Measurements from ENCODE around the gene S100G. TPM values are rescaled to one million over a fixed set of nuclear protein-coding genes. Genes with fewer than 3 reads are reported as not detected.

The S100G gene
- polyA plus RNA-seq, 1 donor: 18.2 TPM

DNA sequence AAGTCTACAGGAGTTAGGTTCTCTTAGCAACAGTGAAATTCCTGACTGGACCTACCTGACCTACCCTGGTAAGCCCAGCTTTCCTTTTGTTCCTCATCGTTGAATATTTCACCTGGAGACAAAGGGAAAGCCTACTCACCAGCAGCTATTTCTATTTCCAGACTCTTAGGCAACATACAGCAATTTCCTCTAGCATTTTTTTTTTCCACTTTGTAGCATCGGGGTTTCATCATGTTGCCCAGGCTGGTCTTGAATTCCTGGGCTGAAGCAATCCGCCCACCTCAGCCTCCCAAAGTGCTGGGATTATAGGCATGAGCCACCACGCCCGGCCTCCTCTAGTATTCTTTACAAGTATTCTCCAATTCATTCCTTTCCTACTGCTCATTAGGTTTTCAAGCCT is 6.8 kb upstream of the S100G start:
- WGBS (ENCODE audit: insufficient coverage, low lambda C conversion rate): 17% methylated on average over 1 of the region's 5 CpGs
- no peak for DNase-seq

DNA sequence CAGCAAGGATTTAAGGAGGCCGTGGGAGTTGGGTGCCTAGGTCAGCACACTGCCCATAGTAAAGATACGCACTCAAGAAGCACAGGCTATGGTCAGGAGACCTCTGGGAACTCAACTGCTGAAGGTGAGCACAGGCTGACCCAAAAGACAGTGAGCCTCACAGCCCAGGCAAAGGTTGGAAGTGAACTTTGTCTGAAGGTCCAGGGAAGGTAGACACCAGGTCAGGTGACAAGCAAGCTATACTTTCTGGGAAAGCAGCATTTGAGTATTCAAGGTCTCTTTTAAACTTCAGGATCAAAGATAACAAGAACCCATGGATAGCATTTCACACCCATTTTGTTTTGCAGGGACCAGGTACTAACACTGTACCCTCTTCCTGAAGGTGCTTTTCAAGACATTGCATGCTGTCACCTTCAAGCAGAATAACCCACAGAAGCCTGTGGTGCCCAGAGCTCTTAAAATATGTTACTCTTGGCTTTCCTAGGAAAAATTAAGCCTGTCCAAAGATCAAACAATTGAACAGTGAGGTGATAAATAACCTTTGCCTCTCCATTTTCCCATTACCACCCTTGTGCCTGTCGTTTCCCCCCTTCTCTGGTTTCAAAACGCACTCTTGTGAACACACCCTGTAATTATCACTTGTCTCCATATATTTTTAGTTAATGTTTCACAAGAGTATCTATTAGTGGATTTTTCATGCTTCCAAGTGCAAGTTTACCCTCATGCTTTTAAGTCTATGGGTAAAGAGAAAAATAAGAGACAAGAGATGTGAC is 3.4 kb upstream of the S100G start:
- WGBS (ENCODE audit: insufficient coverage, low lambda C conversion rate): no CpG with 5 or more reads among the region's 4 CpGs
- H3K9me3 ChIP-seq (ENCODE audit: control insufficient read depth, low read depth, low read length): no peaks in the 10 kb centered on the region
- peak overlapping the region; percentile 98 for H3K27ac ChIP-seq (ENCODE audit: low read length)
- H3K4me3 ChIP-seq (ENCODE audit: low read length): no peak overlapping the region
- no peaks in the 10 kb centered on the region for H3K27me3 ChIP-seq (ENCODE audit: control insufficient read depth, insufficient read depth, low read length)
- H3K36me3 ChIP-seq (ENCODE audit: control insufficient read depth, insufficient read depth, low read length): no peaks in the 10 kb centered on the region
- peaks cover 22% of the 10 kb centered on the region for H3K4me1 ChIP-seq (ENCODE audit: control insufficient read depth, insufficient read depth, low read length)
- DNase-seq: peak; percentile 76 to 88

More for the DNA sequence above, 6.8 kb upstream of the S100G start:
- Histone ChIP-seq H3K36me3 (ENCODE audit: control insufficient read depth, insufficient read depth, low read length) (peaks cover 7% of the 10 kb centered on the region), H3K4me3 (ENCODE audit: low read length) (no peak overlapping the region), H3K27me3 (ENCODE audit: control insufficient read depth, insufficient read depth, low read length) (no peaks in the 10 kb centered on the region), H3K9me3 (ENCODE audit: control insufficient read depth, low read depth, low read length) (no peaks in the 10 kb centered on the region), H3K27ac (ENCODE audit: low read length) (peak overlapping the region; percentile 3), H3K4me1 (ENCODE audit: control insufficient read depth, insufficient read depth, low read length) (peaks cover 20% of the 10 kb centered on the region)

DNA sequence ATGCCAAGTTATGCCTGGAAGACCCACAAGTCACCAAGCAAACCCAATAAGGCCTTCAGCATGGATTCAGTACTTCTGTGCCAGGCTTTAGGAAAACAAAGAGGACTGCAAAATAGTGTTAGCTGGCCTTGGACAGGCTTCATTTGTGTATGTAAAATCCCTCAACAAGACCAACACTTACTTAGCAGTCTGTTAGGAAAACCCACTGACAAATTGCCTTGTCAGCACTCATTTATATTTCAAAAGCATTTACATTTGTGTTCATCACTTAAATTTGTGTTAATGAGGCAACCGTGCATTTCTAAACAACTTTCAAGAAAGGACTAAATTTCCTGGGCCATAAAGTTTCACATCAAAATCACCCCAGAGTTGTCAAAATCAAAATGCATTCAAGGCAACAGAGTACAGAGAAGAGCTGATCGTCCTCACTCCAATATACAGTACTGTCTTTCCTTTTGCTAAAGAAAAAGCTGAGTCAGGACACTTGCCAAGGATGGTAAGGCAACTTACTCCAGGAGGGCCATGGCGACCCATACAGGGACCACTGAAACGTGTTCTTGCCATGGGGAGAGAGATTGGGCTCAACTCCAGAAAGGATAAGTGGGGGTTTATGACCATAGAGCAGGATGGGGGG is 1.6 kb downstream of the S100G start:
- Histone ChIP-seq H3K4me3 (ENCODE audit: low read length) (peak overlapping the region; percentile 10), H3K27ac (ENCODE audit: low read length) (peak overlapping the region; percentile 89), H3K27me3 (ENCODE audit: control insufficient read depth, insufficient read depth, low read length) (no peaks in the 10 kb centered on the region), H3K9me3 (ENCODE audit: control insufficient read depth, low read depth, low read length) (no peaks in the 10 kb centered on the region), H3K4me1 (ENCODE audit: control insufficient read depth, insufficient read depth, low read length) (peaks cover 12% of the 10 kb centered on the region), H3K36me3 (ENCODE audit: control insufficient read depth, insufficient read depth, low read length) (no peaks in the 10 kb centered on the region)
- WGBS (ENCODE audit: insufficient coverage, low lambda C conversion rate): no CpG with 5 or more reads among the region's 4 CpGs
- no peak for DNase-seq

DNA sequence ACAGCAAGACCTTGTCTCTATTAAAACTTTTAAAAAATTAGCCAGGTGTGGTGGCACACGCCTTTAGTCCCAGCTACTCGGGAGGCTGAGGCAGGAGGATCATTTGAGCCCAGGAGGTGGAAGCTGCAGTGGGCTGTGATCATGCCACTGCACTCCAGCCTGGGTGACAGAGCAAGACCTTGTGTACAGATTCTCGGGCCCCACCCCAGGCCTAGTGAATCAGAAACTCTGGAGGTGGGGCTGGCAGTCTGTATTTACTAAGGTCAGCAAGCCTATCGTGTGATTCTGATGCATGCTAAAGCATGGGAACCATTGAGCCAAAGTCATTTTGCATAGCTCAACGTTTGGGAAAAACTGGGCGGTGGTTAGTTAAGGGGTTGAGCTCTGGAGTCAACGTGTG is 3.5 kb downstream of the S100G start:
- H3K27me3 ChIP-seq (ENCODE audit: control insufficient read depth, insufficient read depth, low read length): no peaks in the 10 kb centered on the region
- H3K27ac ChIP-seq (ENCODE audit: low read length): peak overlapping the region; percentile 89
- WGBS (ENCODE audit: insufficient coverage, low lambda C conversion rate): no CpG with 5 or more reads among the region's 7 CpGs
- no peak overlapping the region for H3K4me3 ChIP-seq (ENCODE audit: low read length)
- H3K9me3 ChIP-seq (ENCODE audit: control insufficient read depth, low read depth, low read length): no peaks in the 10 kb centered on the region
- peaks cover 5% of the 10 kb centered on the region for H3K4me1 ChIP-seq (ENCODE audit: control insufficient read depth, insufficient read depth, low read length)
- no peaks in the 10 kb centered on the region for H3K36me3 ChIP-seq (ENCODE audit: control insufficient read depth, insufficient read depth, low read length)
- peak; percentile 43 to 66 for DNase-seq

GRCh38 chrX:16654093-16654492 is 4.1 kb downstream of the S100G start:
- Histone ChIP-seq H3K4me1 (ENCODE audit: control insufficient read depth, insufficient read depth, low read length) (peaks cover 5% of the 10 kb centered on the region), H3K4me3 (ENCODE audit: low read length) (no peak overlapping the region), H3K9me3 (ENCODE audit: control insufficient read depth, low read depth, low read length) (no peaks in the 10 kb centered on the region), H3K27me3 (ENCODE audit: control insufficient read depth, insufficient read depth, low read length) (no peaks in the 10 kb centered on the region), H3K36me3 (ENCODE audit: control insufficient read depth, insufficient read depth, low read length) (peaks cover 3% of the 10 kb centered on the region), H3K27ac (ENCODE audit: low read length) (peak overlapping the region; percentile 89)
- no peak for DNase-seq
- no CpG with 5 or more reads among the region's 3 CpGs for WGBS (ENCODE audit: insufficient coverage, low lambda C conversion rate)

DNA sequence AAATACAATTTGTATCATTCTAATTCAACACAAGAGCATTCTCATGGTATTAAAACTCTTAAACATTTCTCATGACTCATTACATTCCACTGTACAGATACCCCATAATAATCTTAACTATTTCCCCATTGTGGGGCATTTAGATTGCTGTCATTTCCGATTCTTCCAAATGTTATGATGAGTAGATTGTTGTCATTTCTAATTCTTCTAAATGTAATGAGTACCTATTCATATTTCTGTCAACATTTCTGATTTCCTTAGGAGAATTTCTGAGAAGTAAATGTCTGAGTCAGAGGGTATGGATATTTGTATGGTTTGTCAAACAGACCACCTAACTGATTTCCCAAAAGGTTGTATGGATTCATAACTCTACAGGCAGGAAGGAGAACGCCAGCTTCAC is 8.3 kb downstream of the S100G start:
- Histone ChIP-seq H3K27me3 (ENCODE audit: control insufficient read depth, insufficient read depth, low read length) (no peaks in the 10 kb centered on the region), H3K4me3 (ENCODE audit: low read length) (no peak overlapping the region), H3K9me3 (ENCODE audit: control insufficient read depth, low read depth, low read length) (no peaks in the 10 kb centered on the region), H3K4me1 (ENCODE audit: control insufficient read depth, insufficient read depth, low read length) (peaks cover 3% of the 10 kb centered on the region), H3K27ac (ENCODE audit: low read length) (no peak overlapping the region), H3K36me3 (ENCODE audit: control insufficient read depth, insufficient read depth, low read length) (peaks cover 3% of the 10 kb centered on the region)
- no peak for DNase-seq
- no CpG with 5 or more reads among the region's 2 CpGs for WGBS (ENCODE audit: insufficient coverage, low lambda C conversion rate)

DNA sequence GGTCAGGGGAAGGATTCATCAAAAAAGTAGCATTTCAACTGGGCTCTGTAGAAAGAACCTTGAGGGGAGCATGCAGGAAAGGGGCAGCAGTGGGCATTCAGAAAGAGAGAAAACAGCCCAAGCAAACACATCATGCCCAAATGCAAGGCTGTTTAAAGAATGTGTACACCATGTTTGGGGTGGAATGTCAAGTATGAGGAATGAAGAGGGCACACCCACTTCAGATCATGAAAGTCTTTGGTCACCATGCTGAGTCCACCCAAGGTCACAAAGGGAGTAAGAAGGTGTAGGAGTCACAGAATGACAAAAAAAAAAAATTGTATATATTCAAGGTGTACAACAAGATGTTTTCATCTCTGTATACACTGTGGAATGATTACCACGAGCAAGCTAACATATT is 9.4 kb downstream of the S100G start:
- Histone ChIP-seq H3K9me3 (ENCODE audit: control insufficient read depth, low read depth, low read length) (no peaks in the 10 kb centered on the region), H3K36me3 (ENCODE audit: control insufficient read depth, insufficient read depth, low read length) (peaks cover 3% of the 10 kb centered on the region), H3K27ac (ENCODE audit: low read length) (no peak overlapping the region), H3K27me3 (ENCODE audit: control insufficient read depth, insufficient read depth, low read length) (no peaks in the 10 kb centered on the region), H3K4me3 (ENCODE audit: low read length) (no peak overlapping the region), H3K4me1 (ENCODE audit: control insufficient read depth, insufficient read depth, low read length) (no peaks in the 10 kb centered on the region)
- WGBS (ENCODE audit: insufficient coverage, low lambda C conversion rate): no CpG with 5 or more reads among the region's 1 CpG
- DNase-seq: no peak

GRCh38 chrX:16661495-16661894 is 11.5 kb downstream of the S100G start:
- 100% methylated on average over 1 of the region's 2 CpGs for WGBS (ENCODE audit: insufficient coverage, low lambda C conversion rate)
- no peak overlapping the region for H3K27ac ChIP-seq (ENCODE audit: low read length)
- H3K4me1 ChIP-seq (ENCODE audit: control insufficient read depth, insufficient read depth, low read length): no peaks in the 10 kb centered on the region
- H3K9me3 ChIP-seq (ENCODE audit: control insufficient read depth, low read depth, low read length): no peaks in the 10 kb centered on the region
- H3K4me3 ChIP-seq (ENCODE audit: low read length): no peak overlapping the region
- H3K27me3 ChIP-seq (ENCODE audit: control insufficient read depth, insufficient read depth, low read length): no peaks in the 10 kb centered on the region
- no peak for DNase-seq
- peaks cover 11% of the 10 kb centered on the region for H3K36me3 ChIP-seq (ENCODE audit: control insufficient read depth, insufficient read depth, low read length)

GRCh38 chrX:16662402-16662801 is 12.4 kb downstream of the S100G start:
- no peaks in the 10 kb centered on the region for H3K9me3 ChIP-seq (ENCODE audit: control insufficient read depth, low read depth, low read length)
- no peak overlapping the region for H3K4me3 ChIP-seq (ENCODE audit: low read length)
- no peaks in the 10 kb centered on the region for H3K27me3 ChIP-seq (ENCODE audit: control insufficient read depth, insufficient read depth, low read length)
- no CpG with 5 or more reads among the region's 2 CpGs for WGBS (ENCODE audit: insufficient coverage, low lambda C conversion rate)
- H3K4me1 ChIP-seq (ENCODE audit: control insufficient read depth, insufficient read depth, low read length): no peaks in the 10 kb centered on the region
- peaks cover 11% of the 10 kb centered on the region for H3K36me3 ChIP-seq (ENCODE audit: control insufficient read depth, insufficient read depth, low read length)
- no peak for DNase-seq
- H3K27ac ChIP-seq (ENCODE audit: low read length): no peak overlapping the region

DNA sequence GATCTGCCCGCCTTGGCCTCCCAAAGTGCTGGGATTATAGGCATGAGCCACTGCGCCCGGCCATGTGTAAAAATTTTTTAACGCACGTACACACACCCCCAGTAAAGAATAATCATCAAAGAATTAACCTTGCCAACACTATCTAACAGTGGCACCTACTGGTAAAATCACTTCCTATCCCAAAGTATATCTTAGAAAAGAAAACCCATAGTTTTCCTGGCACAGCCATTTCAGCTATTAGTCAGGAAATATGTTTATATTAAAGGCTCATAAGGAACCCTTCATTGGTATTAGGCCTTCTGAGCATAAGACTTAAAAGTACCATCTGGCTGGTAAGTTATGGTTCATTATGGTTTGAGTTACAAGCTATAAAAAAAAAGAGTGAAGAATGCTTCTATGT is 14.1 kb downstream of the S100G start:
- WGBS (ENCODE audit: insufficient coverage, low lambda C conversion rate): no CpG with 5 or more reads among the region's 5 CpGs
- H3K4me3 ChIP-seq (ENCODE audit: low read length): no peak overlapping the region
- no peaks in the 10 kb centered on the region for H3K4me1 ChIP-seq (ENCODE audit: control insufficient read depth, insufficient read depth, low read length)
- peaks cover 17% of the 10 kb centered on the region for H3K36me3 ChIP-seq (ENCODE audit: control insufficient read depth, insufficient read depth, low read length)
- H3K27ac ChIP-seq (ENCODE audit: low read length): no peak overlapping the region
- H3K27me3 ChIP-seq (ENCODE audit: control insufficient read depth, insufficient read depth, low read length): no peaks in the 10 kb centered on the region
- no peaks in the 10 kb centered on the region for H3K9me3 ChIP-seq (ENCODE audit: control insufficient read depth, low read depth, low read length)
- DNase-seq: no peak
